RWPE1 (cell line): ENCODE measurements around the gene SEPTIN8.
A peak's percentile ranks its signal among the peaks of the same experiment; 100 is the strongest.

Source experiments
- CTCF ChIA-PET: fragments of 350-600 bp; sonication (Branson Sonifier 250); formaldehyde crosslinking; extraction: SDS; loops from one replicate; lab custom pipeline; 2021; lab: Yijun Ruan, JAX
- POLR2A ChIA-PET: fragments of 400-600 bp; formaldehyde crosslinking; extraction: SDS; loops from one replicate; lab custom pipeline; 2020; ENCODE audit warnings: antibody characterized with exemption; ENCODE audit not compliant: low non-redundant PET; lab: Yijun Ruan, JAX
- DNase-seq: peaks from one replicate; pipeline ENCODE4 v3.0.0; 2012; ENCODE audit warnings: low spot score
- H3K27ac ChIP-seq: fragments of 450-650 bp; 2 replicates; pipeline ENCODE4 v1.5.1; 2017
- CTCF ChIP-seq: fragments of 450-650 bp; conservative IDR thresholded peaks from 2 replicates; pipeline ENCODE4 v1.5.1; 2017; ENCODE audit warnings: low read depth, mild to moderate bottlenecking

The SEPTIN8 gene

GRCh38 chr5:132774896-132775295 is 2.1 kb downstream of the SEPTIN8 start:
- POLR2A ChIA-PET = no interaction called here
- no peak for DNase-seq
- no peak for TF ChIP-seq CTCF
- CTCF ChIA-PET = interaction anchor here (0.5 to 2.0 kb wide), 3 partner anchors 10 to 1415 kb away, joined by 3 to 10 read pairs (median 4); no protein-coding TSS in a partner anchor
- H3K27ac ChIP-seq = peak overlapping the region; percentile 16; the same call in 1 of the 2 replicates

- POLR2A ChIA-PET = no interaction called here
- no peak for TF ChIP-seq CTCF
- no peak for DNase-seq
- H3K27ac ChIP-seq = peak overlapping the region; percentile 16; the same call in 1 of the 2 replicates
- CTCF ChIA-PET = interaction anchor here (0.5 to 2.0 kb wide), 4 partner anchors 9 to 1416 kb away, joined by 3 to 10 read pairs (median 4); no protein-coding TSS in a partner anchor
Observed at GRCh38 chr5:132774406-132774805, 2.6 kb downstream of the SEPTIN8 start.

GRCh38 chr5:132773601-132774355 is 3.3 kb downstream of the SEPTIN8 start:
- ChIA-PET CTCF (interaction anchor here (0.6 to 2.0 kb wide), 3 partner anchors 9 to 46 kb away, joined by 4 to 10 read pairs (median 4); no protein-coding TSS in a partner anchor), POLR2A (no interaction called here)
- peak overlapping the region; percentile 16; the same call in 1 of the 2 replicates for H3K27ac ChIP-seq
- DNase-seq = no peak
- no peak for TF ChIP-seq CTCF

GRCh38 chr5:132773114-132773513 is 3.9 kb downstream of the SEPTIN8 start:
- POLR2A ChIA-PET = no interaction called here
- H3K27ac ChIP-seq = no peak overlapping the region
- CTCF ChIA-PET = no interaction called here
- no peak for DNase-seq
- no peak for TF ChIP-seq CTCF

GRCh38 chr5:132772291-132773070 is 4.6 kb downstream of the SEPTIN8 start:
- no peak overlapping the region for H3K27ac ChIP-seq
- CTCF ChIA-PET = interaction anchor here (0.6 kb wide), 1 partner anchor 489 kb away, joined by 4 read pairs; no protein-coding TSS in a partner anchor
- POLR2A ChIA-PET = no interaction called here
- TF ChIP-seq CTCF = no peak
- no peak for DNase-seq

- H3K27ac ChIP-seq = no peak overlapping the region
- DNase-seq = no peak
- no peak for TF ChIP-seq CTCF
- ChIA-PET CTCF (interaction anchor here (0.6 kb wide), 1 partner anchor 488 kb away, joined by 4 read pairs; no protein-coding TSS in a partner anchor), POLR2A (no interaction called here)
Observed at GRCh38 chr5:132771503-132771998, 5.5 kb downstream of the SEPTIN8 start.
